OCI-LY7 (cell line): ENCODE data around the gene LARGE1.

Experiments used
- EZH2phosphoT487 ChIP-seq: fragments of 200-600 bp; sonication (generic); IDR thresholded peaks from 2 replicates; pipeline ENCODE4 v1.6.1; 2018; ENCODE audit warnings: low read depth, borderline replicate concordance, mild to moderate bottlenecking, mixed run types, antibody characterized with exemption, low read length, moderate library complexity, mixed read lengths
- TF ChIP-seq, protein P1 (sequence below): fragments of 200-600 bp; sonication (generic); conservative IDR thresholded peaks from 2 replicates; pipeline ENCODE4 v1.5.1; 2014; ENCODE audit warnings: mild to moderate bottlenecking, antibody characterized with exemption, low read length, moderate library complexity, mixed read lengths

- TF ChIP-seq, protein P1, sequence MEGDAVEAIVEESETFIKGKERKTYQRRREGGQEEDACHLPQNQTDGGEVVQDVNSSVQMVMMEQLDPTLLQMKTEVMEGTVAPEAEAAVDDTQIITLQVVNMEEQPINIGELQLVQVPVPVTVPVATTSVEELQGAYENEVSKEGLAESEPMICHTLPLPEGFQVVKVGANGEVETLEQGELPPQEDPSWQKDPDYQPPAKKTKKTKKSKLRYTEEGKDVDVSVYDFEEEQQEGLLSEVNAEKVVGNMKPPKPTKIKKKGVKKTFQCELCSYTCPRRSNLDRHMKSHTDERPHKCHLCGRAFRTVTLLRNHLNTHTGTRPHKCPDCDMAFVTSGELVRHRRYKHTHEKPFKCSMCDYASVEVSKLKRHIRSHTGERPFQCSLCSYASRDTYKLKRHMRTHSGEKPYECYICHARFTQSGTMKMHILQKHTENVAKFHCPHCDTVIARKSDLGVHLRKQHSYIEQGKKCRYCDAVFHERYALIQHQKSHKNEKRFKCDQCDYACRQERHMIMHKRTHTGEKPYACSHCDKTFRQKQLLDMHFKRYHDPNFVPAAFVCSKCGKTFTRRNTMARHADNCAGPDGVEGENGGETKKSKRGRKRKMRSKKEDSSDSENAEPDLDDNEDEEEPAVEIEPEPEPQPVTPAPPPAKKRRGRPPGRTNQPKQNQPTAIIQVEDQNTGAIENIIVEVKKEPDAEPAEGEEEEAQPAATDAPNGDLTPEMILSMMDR, result no peak
- TF ChIP-seq EZH2phosphoT487, result no peak
Measured at GRCh38 chr22:33781411-33781810, 138.9 kb downstream of the LARGE1 start.
